Measurements from ENCODE around the gene TNFAIP2. TPM values are rescaled to one million over a fixed set of nuclear protein-coding genes. Genes with fewer than 3 reads are reported as not detected.

Gene TNFAIP2
- total RNA-seq, 4 donors from 2014 or later: 10.5 to 94.9 (median 31.1) TPM

GRCh38 chr14:103086771-103087342 is 36.4 kb upstream of the TNFAIP2 start:
- no peak for DNase-seq
- H3K36me3 ChIP-seq: no peaks in the 10 kb centered on the region
- TF ChIP-seq CTCF (IDR thresholded peaks at IDR 0.05): no peak
- no peak for TF ChIP-seq POLR2A (IDR thresholded peaks at IDR 0.05)
- no peak overlapping the region for H3K4me3 ChIP-seq
- peaks cover 0 to 6% of the 10 kb centered on the region in 2 donors for H3K27me3 ChIP-seq
- no peak overlapping the region for H3K27ac ChIP-seq
- peaks cover 0 to 17% (median 10%) of the 10 kb centered on the region in 4 donors for H3K4me1 ChIP-seq
- H3K9me3 ChIP-seq: no peaks in the 10 kb centered on the region

GRCh38 chr14:103087343-103087835 is 35.9 kb upstream of the TNFAIP2 start:
- DNase-seq: no peak

GRCh38 chr14:103088921-103089320 is 34.3 kb upstream of the TNFAIP2 start:
- Histone ChIP-seq H3K27ac (no peak overlapping the region), H3K4me3 (no peak overlapping the region), H3K36me3 (no peaks in the 10 kb centered on the region), H3K4me1 (peaks cover 0 to 23% (median 10%) of the 10 kb centered on the region in 4 donors), H3K9me3 (no peaks in the 10 kb centered on the region), H3K27me3 (peaks cover 0 to 5% of the 10 kb centered on the region in 2 donors)
- no peak for DNase-seq
- TF ChIP-seq CTCF (IDR thresholded peaks at IDR 0.05) (no peak), POLR2A (IDR thresholded peaks at IDR 0.05) (no peak)

More at GRCh38 chr14:103087343-103087835, 35.9 kb upstream of the TNFAIP2 start:
- Histone ChIP-seq H3K27me3 (peaks cover 0 to 6% of the 10 kb centered on the region in 2 donors), H3K4me1 (peaks cover 0 to 20% (median 10%) of the 10 kb centered on the region in 4 donors), H3K36me3 (no peaks in the 10 kb centered on the region), H3K27ac (no peak overlapping the region), H3K4me3 (no peak overlapping the region), H3K9me3 (no peaks in the 10 kb centered on the region)
- TF ChIP-seq POLR2A (IDR thresholded peaks at IDR 0.05) (no peak), CTCF (IDR thresholded peaks at IDR 0.05) (no peak)

DNA sequence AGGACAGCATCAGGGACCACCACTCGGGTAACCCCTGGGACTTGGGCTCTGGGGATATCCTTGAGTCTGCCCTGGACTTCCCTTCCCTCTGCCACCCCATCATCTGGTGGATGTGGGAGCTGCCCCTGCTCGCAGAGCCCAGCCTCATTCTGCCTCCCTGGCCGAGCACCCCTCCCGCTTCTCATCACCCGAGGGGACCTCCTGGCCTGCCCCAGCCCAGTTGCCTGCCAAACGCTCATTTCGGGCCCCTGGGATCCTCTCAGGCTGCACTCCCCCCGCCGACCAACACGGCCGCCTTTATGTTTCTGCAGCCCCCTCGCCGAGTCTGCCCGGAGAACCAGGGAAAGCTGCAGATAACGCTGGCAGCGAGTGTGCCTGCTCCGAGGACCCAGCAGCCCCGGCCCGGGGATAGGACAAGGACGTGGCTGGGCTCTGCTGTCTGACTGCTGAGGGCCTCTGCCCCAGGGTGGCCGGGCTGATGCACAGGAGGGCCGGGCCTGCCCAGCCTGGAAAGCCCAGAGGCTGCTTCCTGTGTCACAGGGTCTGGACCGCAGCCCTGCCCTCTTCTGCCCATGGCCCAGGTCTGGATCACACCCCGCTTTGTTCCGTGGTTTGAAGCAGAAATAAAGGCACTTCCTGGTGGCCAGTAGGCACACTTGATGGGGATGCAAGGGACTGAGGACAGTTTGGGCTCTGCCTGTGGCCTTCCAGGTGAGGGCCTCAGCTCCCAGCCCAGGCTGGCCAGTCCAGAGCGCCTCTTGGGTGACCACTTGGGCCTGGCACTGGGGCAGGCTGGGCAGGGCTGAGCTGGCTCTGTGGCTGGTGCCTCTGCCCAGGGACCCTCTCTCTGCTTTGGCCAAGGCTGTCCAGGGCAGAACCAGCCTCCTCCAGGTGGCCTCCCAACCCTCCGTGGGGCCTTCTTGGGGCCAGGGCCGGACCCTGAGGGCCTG is 33.6 kb upstream of the TNFAIP2 start:
- Histone ChIP-seq H3K27me3 (no peaks in the 10 kb centered on the region), H3K9me3 (no peaks in the 10 kb centered on the region), H3K27ac (no peak overlapping the region), H3K4me1 (peaks cover 0 to 26% (median 10%) of the 10 kb centered on the region in 4 donors), H3K36me3 (no peaks in the 10 kb centered on the region), H3K4me3 (no peak overlapping the region)
- DNase-seq: no peak
- TF ChIP-seq CTCF (IDR thresholded peaks at IDR 0.05) (no peak), POLR2A (IDR thresholded peaks at IDR 0.05) (no peak)

DNA sequence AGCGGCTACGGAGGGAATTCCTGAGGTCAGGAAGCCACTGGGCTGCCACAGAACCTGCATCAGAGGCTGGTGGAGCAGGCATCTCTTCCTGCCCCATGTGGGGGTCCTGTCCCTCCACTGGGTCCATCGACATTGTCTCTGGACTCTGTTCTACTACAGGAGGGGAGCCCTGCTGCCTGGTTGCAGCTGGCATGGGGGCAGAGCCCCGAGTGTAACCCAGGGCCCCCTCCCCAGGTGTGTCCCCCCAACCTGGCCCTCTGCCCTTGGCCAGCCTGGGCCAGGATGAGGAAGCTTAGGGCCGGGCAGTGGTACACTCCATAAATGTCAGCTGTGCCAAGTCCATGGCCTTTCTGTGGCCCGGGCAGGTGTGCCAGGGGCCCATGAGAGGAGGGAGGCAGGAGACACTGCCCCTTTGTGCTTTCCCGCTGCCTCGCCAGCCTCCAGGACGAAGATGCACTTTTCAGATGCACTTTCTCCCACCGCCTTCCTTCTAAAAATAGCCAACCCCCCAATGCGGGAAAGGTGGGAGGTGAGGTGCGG is 32.7 kb upstream of the TNFAIP2 start:
- DNase-seq: no peak
- no peak for TF ChIP-seq POLR2A (IDR thresholded peaks at IDR 0.05)
- no peak for TF ChIP-seq CTCF (IDR thresholded peaks at IDR 0.05)
- Histone ChIP-seq H3K9me3 (no peaks in the 10 kb centered on the region), H3K27me3 (no peaks in the 10 kb centered on the region), H3K4me1 (peaks cover 0 to 28% (median 10%) of the 10 kb centered on the region in 4 donors), H3K4me3 (no peak overlapping the region), H3K27ac (no peak overlapping the region), H3K36me3 (no peaks in the 10 kb centered on the region)
